Esophagus muscularis mucosa (tissue), 3 donors: Measurements from ENCODE around the gene DPP4.

Experiments
- EP300 ChIP-seq: sonication (generic); formaldehyde crosslinking; IDR thresholded peaks from one replicate; pipeline ENCODE4 v1.6.1; 2017; ENCODE audit warnings: antibody characterized with exemption
- POLR2A ChIP-seq: fragments of 450-650 bp; IDR thresholded peaks from one replicate; pipeline ENCODE4 v1.6.1; 2017; ENCODE audit warnings: antibody characterized with exemption, moderate library complexity, mild to moderate bottlenecking, low read depth
- POLR2AphosphoS5 ChIP-seq, 2 donors: sonication (generic); formaldehyde crosslinking; IDR thresholded peaks; one replicate each; pipeline ENCODE4 v1.6.1; 2017; ENCODE audit warnings: antibody characterized with exemption in 2 of 2

DNA sequence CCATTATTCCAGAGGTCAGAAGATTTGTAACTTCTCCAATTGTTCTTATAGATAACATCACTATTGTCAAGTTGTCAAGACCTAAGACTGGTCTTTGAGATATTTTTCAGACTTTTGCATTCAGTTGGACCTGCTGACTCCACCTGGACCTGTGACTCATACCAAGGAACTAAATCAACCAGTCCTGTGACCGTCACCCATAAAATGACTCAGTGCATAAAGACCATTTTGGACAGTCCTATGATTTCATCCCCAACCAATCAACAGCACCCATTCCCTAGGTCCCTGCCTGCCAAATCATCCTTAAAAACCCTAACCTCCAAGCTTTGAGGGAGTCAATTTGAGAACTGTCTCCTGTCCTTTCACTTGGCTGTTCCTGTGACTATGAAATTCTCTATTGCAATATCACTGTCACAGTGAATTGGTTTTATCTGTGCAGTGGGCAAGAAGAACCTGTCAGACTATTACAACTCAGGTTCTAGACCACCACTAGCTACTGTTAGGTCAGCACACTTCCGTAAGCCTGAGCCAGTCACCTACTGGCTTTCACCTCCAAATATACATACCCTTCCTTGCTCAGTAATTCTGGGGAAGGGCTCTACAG is 17.1 kb downstream of the DPP4 start:
- TF ChIP-seq POLR2AphosphoS5 (IDR thresholded peaks at IDR 0.05) (no peak), POLR2A (no peak), EP300 (no peak)
